ENCODE results near the gene CYREN.

CYREN gene

DNA sequence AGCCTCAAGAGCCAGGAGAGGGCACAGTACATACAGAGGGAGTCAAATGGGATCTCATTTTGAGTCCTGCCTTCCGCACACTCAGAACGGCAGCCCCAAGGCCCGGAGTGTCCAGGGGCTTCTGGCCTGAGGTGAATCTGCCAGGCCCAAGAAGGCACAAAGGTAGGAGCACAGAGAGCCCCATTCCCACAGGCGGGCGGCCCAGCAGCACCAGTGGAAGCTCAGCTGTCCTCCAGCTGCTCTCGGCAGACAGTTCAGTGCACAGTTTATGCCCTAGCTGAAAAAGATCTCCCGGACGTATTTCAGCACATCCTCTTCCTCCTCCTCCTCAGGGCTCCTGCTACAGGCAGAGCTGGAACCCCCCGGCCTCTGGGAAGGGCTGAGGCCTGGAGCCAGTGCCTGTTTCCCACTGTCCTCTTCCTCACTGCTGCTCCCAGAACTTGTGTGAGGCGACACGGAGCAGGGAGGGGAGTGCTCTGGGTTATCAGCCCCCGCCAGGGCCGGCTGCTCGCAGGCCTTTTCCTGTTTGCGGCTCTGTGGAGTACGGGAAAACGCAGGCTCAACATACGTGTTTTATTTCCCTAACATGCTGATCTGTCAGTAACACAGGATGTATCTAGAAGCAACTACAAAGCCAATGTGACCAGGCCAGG is 4.0 kb downstream of the CYREN start:
- Histone ChIP-seq H3K27me3 (ENCODE audit: insufficient read depth, low read depth, severe bottlenecking) (no peaks in the 10 kb centered on the region), H3K36me3 (peaks cover 64% of the 10 kb centered on the region), H3K4me3 (ENCODE audit: low read depth, low read length) (no peak overlapping the region), H3K27ac (no peak overlapping the region), H3K9me3 (ENCODE audit: severe bottlenecking) (no peaks in the 10 kb centered on the region)
- TF ChIP-seq, protein P1, sequence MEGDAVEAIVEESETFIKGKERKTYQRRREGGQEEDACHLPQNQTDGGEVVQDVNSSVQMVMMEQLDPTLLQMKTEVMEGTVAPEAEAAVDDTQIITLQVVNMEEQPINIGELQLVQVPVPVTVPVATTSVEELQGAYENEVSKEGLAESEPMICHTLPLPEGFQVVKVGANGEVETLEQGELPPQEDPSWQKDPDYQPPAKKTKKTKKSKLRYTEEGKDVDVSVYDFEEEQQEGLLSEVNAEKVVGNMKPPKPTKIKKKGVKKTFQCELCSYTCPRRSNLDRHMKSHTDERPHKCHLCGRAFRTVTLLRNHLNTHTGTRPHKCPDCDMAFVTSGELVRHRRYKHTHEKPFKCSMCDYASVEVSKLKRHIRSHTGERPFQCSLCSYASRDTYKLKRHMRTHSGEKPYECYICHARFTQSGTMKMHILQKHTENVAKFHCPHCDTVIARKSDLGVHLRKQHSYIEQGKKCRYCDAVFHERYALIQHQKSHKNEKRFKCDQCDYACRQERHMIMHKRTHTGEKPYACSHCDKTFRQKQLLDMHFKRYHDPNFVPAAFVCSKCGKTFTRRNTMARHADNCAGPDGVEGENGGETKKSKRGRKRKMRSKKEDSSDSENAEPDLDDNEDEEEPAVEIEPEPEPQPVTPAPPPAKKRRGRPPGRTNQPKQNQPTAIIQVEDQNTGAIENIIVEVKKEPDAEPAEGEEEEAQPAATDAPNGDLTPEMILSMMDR (IDR thresholded peaks at IDR 0.05; ENCODE audit: low read depth, low read length) = no peak
- DNase-seq = no peak

DNA sequence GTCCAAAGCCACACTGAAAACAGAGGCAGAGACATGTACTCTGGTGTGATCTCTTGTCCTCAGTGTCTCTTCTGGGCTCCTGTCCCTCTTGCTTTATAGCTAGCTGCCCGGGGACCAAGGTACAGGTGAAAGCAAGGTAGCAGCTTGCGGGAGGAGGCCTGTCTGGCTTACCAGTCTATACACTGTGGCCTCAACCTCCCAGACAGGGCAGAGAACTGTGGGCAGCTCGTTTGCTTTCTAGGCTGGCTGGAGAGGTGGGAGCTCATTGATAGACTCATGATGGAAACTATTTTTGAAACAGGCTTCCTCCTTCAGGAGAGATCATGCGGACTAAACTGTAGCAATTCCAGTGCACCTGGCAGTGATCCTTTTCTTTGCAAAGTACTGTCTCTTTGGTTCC is 4.6 kb downstream of the CYREN start:
- TF ChIP-seq, protein P1 (IDR thresholded peaks at IDR 0.05; ENCODE audit: low read depth, low read length) = no peak
- H3K27me3 ChIP-seq (ENCODE audit: insufficient read depth, low read depth, severe bottlenecking) = no peaks in the 10 kb centered on the region
- no peaks in the 10 kb centered on the region for H3K9me3 ChIP-seq (ENCODE audit: severe bottlenecking)
- no peak overlapping the region for H3K27ac ChIP-seq
- no peak overlapping the region for H3K4me3 ChIP-seq (ENCODE audit: low read depth, low read length)
- no peak for DNase-seq
- peaks cover 64% of the 10 kb centered on the region for H3K36me3 ChIP-seq

DNA sequence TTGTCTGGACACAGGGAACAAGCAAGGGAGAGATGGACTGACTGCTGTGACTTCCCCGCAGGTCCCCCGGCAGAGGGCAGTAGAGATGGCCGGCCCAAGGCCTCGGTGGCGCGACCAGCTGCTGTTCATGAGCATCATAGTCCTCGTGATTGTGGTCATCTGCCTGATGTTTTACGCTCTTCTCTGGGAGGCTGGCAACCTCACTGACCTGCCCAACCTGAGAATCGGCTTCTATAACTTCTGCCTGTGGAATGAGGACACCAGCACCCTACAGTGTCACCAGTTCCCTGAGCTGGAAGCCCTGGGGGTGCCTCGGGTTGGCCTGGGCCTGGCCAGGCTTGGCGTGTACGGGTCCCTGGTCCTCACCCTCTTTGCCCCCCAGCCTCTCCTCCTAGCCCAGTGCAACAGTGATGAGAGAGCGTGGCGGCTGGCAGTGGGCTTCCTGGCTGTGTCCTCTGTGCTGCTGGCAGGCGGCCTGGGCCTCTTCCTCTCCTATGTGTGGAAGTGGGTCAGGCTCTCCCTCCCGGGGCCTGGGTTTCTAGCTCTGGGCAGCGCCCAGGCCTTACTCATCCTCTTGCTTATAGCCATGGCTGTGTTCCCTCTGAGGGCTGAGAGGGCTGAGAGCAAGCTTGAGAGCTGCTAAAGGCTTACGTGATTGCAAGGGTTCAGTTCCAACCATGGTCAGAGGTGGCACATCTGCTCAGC is 6.0 kb downstream of the CYREN start:
- H3K27ac ChIP-seq = no peak overlapping the region
- TF ChIP-seq, protein P1 (IDR thresholded peaks at IDR 0.05; ENCODE audit: low read depth, low read length) = no peak
- peaks cover 57% of the 10 kb centered on the region for H3K36me3 ChIP-seq
- no peaks in the 10 kb centered on the region for H3K27me3 ChIP-seq (ENCODE audit: insufficient read depth, low read depth, severe bottlenecking)
- H3K4me3 ChIP-seq (ENCODE audit: low read depth, low read length) = no peak overlapping the region
- no peak for DNase-seq
- no peaks in the 10 kb centered on the region for H3K9me3 ChIP-seq (ENCODE audit: severe bottlenecking)

DNA sequence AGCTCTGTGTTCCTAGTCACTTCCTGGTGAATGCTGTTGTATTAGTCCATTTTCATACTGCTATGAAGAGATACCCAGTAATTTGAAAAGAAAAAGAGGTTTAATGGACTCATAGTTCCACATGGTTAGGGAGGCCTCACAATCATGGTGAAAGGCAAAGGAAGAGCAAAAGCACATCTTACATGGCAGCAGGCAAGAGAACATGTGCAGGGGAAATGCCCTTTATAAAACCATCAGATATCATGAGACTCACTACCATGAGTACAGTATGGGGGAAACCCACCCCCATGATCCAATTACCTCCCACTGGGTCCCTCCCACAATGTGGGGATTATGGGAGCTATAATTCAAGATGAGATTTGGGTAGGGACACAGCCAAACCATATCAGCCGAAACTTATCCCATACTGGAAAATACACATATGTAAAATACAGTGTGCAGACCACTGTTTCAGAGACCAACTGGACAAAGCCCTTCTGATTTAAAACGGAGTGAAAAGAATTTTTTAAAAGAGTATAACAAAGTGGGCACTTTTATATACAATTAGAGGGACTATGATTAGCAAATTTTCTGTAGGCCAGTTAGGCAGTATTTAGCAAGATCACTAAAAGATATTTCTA is 8.0 kb downstream of the CYREN start:
- no peak overlapping the region for H3K4me3 ChIP-seq (ENCODE audit: low read depth, low read length)
- TF ChIP-seq, protein P1 (IDR thresholded peaks at IDR 0.05; ENCODE audit: low read depth, low read length) = no peak
- no peak for DNase-seq
- no peaks in the 10 kb centered on the region for H3K27me3 ChIP-seq (ENCODE audit: insufficient read depth, low read depth, severe bottlenecking)
- peaks cover 44% of the 10 kb centered on the region for H3K36me3 ChIP-seq
- H3K9me3 ChIP-seq (ENCODE audit: severe bottlenecking) = no peaks in the 10 kb centered on the region
- no peak overlapping the region for H3K27ac ChIP-seq

DNA sequence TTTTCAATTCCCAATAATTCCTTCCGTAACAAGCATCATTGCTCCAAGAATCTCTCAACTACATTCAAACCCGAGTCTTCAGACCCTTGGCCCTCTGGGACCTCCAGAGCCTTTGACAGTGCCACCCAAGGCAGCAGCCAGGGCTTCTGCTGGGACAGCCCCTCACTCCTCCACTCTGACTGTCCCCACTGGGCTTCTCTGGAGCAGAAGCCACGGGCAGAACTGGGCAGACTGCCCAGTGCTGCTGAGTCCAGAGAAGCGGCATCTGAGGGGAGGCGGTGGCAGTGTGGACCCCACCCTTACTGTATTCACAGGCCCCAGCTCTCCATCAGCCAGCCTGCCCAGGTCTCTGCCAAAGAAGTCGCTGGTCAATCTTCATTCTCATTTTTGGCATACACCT is 8.8 kb downstream of the CYREN start:
- Histone ChIP-seq H3K4me3 (ENCODE audit: low read depth, low read length) (no peak overlapping the region), H3K27ac (no peak overlapping the region), H3K36me3 (peaks cover 36% of the 10 kb centered on the region), H3K27me3 (ENCODE audit: insufficient read depth, low read depth, severe bottlenecking) (no peaks in the 10 kb centered on the region), H3K9me3 (ENCODE audit: severe bottlenecking) (peaks cover under 1% of the 10 kb centered on the region)
- no peak for DNase-seq
- TF ChIP-seq, protein P1 (IDR thresholded peaks at IDR 0.05; ENCODE audit: low read depth, low read length) = no peak

Measured in WERI-Rb-1 (cell line).